ENCODE measurements around the gene PEBP1.

PEBP1 gene

DNA sequence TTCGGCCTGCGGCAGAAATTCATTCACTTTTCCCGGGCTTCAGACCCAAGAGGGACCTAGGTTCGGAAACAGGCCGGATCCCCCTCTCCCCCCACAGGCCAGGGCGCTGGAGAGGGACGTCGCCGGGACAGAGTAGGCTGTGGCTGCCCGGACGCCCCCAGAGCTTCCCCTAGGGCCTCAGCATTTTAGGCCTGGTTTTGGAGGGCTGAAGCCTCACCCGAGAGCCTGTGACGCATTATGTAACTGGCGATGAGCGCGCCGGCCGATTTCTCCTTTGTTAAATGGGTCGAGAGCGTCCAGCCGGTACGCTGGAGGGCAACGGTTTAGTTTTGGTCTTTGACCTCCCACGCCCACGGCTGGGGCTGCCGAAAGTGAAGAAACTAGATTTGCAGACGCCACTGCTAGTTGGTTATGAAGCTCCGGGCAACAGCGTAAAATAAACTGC is 657 bp downstream of the PEBP1 start:
- peak; percentile 52 for DNase-seq (ENCODE audit: low spot score)

DNA sequence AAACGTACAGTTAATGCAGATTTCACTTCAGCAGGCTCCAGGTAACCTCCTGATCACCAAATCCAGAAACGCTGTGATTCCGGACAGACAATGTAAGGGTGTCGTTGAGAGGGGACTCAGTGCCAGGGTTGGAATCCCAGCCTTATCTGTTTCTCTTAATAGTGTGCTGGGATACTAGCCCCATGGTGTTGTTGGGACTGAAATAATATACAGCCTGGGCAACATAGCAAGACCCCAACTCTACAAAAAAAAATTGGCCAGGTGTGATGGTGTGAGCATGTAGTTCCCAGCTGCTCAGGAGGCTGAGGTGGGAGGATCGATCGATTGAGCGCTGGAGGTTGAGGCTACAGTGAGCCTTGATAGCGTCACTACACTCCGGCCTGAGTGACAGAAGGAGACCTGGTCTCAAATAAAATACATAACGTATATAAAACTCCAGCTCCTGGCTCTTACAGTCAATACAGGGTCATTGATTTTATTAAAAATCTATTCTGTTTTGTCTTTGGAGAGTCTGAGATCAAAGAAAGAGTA is 1.3 kb downstream of the PEBP1 start:
- no peak for DNase-seq (ENCODE audit: low spot score)

DNA sequence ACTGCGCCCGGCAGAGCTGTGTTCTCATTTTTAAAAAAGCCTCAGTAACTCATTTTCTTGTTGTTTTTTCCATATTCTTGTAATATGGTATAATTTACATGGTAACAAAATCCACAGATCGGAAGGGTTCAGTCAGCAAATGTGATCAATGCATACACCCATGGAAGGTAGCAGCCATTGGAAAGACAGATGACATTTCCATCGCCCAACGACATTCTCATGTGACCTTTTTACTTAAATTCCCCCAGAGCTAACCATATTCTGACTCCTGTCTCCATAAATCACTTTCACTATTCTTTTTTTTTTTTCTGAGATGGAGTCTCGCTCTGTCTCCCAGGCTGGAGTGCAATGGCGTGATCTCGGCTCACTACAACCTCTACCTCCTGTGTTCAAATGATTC is 4.9 kb downstream of the PEBP1 start:
- no peak for DNase-seq (ENCODE audit: low spot score)

DNA sequence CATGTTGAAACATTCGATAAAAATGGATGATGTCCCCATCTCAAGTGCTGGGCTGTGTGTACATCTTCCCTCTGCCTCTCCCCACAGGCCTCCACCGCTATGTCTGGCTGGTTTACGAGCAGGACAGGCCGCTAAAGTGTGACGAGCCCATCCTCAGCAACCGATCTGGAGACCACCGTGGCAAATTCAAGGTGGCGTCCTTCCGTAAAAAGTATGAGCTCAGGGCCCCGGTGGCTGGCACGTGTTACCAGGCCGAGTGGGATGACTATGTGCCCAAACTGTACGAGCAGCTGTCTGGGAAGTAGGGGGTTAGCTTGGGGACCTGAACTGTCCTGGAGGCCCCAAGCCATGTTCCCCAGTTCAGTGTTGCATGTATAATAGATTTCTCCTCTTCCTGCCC is 8.6 kb downstream of the PEBP1 start:
- DNase-seq (ENCODE audit: low spot score) = no peak

DNA sequence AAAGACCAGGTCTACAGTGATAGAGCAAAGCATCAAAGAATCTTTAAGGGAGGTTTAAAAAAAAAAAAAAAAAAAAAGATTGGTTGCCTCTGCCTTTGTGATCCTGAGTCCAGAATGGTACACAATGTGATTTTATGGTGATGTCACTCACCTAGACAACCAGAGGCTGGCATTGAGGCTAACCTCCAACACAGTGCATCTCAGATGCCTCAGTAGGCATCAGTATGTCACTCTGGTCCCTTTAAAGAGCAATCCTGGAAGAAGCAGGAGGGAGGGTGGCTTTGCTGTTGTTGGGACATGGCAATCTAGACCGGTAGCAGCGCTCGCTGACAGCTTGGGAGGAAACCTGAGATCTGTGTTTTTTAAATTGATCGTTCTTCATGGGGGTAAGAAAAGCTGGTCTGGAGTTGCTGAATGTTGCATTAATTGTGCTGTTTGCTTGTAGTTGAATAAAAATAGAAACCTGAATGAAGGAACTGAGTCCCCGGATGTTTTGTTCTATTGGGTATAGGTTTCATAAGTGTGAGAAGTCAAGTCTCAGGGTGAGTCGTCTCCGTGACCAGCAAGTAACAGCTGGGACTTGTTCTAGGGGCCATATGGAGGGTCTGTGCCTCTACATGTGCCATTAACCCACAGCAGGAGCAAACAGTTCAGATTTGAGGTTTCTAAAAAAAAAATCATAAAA is 9.3 kb downstream of the PEBP1 start:
- no peak for DNase-seq (ENCODE audit: low spot score)

DNA sequence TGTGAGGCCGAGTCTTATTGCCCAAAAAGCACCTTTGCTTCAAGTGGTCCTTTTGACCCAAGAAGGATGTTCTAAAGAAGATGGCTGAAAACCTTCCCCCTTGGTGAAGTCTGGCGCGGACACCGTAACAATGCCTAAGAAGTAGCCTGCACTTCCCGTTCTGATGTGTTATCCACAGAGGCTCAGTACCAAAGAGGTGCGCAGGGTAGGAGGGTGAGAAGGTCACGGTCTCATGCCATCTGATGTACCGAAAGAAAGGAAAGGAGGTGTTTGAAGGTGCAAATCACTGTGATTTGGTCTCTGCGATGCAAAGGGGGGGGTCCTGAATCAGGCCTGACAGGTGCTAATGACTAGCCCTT is 9.9 kb downstream of the PEBP1 start:
- DNase-seq (ENCODE audit: low spot score) = no peak

DNA sequence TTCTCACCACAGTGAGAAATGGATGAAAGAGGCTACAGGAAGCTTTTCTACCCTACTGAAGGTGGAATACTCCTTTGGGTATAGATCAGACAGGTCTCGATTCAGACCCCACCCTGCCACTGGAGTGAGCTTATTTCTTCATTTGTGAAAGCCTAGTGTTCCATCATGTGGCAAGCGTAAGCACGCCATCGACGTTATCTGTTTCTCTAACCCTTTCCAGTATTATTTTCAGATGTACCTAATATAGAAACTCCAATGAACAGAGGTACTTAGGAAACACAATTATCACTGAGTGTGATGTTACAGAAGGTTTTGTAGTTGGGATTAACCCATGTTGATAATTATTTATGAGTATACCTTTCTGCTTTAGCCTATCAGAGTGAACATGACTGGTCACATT is 12.4 kb downstream of the PEBP1 start:
- no peak for DNase-seq (ENCODE audit: low spot score)

DNA sequence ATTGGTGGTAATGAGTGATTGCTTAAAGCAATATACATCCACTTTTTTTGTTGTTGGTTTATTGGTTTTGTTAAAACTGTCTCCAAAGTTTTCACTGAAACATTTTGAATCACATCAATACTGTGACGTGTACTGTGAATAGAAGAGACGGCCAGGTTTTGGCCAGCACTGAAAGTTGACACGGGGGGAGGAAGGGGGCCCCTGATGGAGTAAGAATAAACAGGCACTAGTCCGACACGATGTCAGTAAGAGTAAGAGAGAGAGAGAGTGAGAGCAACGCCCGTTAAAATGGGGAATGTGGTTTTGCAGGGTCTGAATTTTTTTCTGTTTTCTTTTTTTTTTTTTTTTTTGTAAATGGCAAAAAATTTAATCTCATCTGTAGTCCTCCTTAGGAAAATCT is 14.7 kb downstream of the PEBP1 start:
- no peak for DNase-seq (ENCODE audit: low spot score)

DNA sequence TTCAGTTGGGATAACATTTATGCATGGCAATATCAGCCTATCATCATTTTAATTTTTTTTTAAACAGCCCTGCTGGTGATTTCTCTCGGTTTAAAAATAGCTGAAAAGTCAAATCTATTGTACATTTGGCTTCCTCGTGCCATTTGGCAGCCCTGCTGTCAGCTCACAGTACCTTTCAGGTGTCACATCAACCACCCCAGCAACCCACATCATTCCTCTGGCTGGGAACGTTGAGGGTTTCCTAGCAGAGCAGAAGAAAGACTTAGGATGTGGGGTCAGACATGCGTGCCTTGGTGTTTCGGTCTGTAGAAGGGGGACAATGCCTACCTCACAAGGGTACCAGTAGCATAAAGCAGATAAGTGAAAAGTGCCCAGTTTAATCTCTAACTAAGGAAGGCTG is 15.8 kb downstream of the PEBP1 start:
- DNase-seq (ENCODE audit: low spot score) = no peak

DNA sequence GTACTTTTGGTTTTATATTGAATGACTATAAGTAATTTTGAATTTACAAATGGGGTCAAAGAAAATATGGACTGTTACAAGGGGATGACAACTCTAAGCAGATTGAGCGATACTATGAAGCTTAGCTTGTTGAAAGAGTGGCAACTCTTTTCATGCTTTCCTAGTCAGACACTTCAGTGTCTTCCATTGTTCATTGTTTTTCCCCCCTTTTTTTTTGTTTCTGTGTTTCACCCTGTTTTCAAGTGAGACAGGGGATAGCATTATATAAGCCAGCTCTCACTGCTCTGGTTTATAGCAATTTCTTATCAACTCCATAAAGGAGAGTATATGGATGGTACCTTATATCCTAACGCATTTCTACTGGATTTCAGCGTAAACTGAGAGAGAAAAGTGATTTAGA is 24.6 kb downstream of the PEBP1 start:
- no peak for DNase-seq (ENCODE audit: low spot score)

DNA sequence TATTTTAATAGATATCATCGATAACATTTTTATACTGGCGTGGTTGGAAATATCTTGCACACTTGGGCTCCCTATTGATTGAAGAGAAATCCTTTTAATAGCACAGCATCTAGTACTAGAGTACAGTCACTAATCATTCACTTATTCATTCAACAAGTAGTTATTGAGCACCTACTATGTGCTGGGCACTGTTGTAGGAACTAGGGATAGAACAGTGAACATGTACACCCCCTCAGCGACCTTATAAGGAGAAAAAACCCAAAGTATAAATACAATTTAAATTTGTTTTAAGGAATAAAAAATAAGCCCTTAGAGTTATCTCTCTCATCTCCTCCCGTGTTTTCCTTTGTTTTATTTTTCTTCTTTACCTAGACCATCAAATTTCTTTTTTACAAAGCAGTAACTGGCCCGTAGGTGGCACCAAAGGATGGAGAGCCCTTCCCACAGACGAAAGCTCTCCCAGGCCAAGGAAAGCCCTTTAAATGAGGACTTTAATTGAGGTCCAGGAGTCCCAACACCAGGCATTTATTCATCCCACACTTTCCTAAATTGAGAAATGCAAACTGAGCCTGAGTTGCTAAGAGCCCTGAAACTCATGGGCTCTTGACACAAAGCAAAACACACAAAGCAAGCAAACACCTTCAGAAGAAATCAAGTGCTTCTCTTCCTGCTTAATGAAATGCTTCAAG is 29.0 kb downstream of the PEBP1 start:
- peak; percentile 69 for DNase-seq (ENCODE audit: low spot score)

DNA sequence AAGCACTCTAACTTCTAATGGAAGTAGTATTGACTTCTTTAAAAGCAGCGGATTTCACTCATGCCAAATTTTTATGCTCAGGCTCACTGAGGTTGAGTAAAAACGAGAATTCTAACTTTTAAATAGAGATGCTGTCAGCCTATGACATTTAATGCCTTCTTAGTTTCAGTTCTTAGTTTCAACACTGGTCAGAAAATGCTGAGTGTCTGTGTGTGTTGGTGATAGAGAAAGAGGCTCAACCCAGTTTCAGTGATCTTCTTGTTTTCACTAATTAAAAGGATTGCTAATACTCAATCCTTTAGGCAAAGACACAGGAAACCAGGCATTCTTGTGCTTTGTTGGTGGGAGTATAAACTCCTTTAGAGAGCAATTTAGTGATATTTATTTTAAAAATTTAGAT is 31.0 kb downstream of the PEBP1 start:
- DNase-seq (ENCODE audit: low spot score) = no peak

DNA sequence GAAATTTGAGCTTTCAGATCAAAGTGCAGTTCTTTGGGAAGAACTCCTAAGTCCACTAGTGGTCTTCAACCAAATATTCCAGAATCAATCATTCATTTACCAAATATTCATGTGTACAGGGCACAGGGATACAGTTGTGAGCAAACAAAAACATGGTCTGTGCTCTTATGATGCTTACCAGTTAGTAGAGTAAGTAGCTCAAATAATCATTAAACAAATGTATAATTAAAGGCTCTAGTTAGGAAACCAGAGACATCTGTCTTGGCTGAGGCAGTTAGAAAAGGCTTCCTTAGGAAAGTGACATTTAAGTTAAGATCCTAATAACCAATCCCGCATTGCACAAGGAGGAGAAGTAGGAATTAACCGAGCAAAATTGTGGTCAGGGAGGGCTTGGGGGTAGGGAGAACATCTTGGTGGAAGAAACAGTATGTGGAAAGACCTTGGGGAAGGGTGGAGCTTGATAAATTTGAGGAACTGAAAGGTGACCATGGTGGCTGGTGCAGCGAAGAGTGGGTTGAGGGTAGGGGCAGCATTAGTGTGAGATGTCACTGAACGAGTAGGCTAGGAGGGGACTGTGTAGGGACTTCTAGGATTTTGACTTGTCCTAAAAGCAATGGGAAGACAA is 40.0 kb downstream of the PEBP1 start:
- DNase-seq (ENCODE audit: low spot score) = no peak

DNA sequence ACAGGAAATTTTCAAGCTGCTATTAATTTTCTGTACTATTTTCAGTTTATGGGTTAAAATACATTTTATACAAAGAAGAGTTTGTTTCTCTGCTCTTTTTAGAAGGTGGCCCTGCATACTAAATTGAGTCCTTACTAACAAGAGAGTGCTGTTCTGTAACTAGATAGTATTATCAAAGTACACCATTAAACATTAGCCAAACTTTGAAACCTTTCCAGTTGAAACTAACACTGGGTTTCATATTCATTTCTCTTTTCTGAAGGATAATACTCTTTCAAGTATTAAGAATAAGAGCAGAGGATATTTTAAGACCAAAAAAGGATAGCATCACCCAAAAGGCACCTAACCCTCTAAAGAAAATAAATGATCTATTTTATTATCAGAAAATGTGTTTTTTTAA is 47.2 kb downstream of the PEBP1 start:
- no peak for DNase-seq (ENCODE audit: low spot score)

DNA sequence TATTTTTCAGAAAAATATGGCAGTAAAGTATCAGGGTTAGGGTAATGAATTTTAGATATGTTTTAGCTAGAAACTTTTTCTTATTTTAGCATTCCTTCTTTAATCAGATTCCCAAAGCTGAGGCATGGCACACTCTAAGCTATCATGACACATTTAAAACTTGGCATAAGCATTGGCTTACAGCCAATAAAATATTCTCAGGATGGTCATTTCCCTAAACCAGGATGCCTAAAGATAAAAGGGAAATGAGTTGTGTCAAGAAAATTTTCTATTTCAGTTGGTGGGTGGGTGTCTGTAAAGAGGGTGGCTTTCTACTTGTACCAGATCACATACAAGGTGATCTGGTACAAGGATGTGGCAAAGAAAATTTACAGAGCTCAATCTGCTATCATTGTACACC is 47.8 kb downstream of the PEBP1 start:
- DNase-seq (ENCODE audit: low spot score) = no peak

DNA sequence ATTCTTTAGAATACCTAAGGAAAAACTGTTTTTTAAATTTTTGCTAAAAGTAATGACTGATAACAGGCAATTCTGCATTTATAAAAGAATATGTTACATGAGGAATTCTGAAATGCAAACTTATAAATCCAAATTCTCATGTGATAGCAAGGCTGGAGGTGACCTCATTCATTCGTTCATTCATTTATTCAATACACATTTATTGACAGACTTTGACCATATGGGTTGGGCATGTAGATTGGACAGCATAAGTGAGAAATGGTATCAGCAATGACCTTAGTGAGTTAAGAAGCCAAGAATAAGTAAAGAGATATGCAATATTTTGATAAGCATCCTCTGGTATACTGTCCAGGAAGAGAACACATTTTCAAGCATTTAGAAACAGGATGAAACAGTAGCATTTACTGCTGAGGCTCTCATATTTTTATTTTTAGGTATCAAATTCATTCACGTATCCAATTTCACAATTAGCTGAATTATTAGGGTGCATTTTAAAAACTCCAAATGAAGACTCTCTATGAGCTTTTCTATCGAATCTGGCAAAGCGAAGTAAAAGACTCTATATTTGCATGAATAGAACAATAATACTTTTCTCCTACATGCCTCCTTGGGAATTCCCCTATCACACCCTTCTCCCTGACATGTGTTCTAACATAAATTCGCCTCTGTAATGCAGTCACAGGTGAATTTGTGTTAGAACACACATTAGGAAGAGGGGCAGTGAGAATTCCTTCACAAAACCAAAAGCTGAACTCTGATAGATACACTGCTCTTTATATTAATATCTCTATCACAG is 49.9 kb downstream of the PEBP1 start:
- no peak for DNase-seq (ENCODE audit: low spot score)

DNA sequence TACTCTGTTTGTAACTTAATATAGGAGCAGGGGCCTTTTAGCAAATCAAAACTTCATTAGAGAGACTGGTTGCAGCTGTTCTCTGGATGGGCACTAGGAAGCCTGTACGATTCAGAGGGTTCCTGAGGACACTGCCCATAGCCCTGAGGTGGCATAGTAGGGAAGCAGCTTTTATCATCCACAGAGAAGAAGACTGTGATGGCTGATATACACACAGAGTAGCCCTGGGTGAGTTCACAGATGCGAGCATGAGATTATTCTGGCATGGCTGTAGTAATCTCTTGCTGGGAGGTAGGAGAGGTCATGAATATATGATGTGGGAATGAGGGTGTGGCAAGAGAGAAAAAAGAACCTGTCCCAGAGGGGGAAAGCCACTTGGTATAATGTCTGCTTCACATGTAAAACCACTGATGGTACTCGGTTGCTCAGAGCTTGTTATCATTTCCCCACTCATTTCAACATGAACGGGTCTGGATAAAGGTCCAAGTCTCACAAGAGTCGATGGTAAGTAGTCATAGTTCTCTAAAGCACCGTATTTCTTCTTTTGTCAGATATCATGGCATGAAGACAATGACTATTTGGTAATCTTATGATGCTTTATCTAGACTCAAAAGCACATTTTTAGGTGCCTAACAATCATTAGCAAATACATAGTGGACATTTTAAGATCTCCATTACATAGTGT is 52.0 kb downstream of the PEBP1 start:
- no peak for DNase-seq (ENCODE audit: low spot score)

DNA sequence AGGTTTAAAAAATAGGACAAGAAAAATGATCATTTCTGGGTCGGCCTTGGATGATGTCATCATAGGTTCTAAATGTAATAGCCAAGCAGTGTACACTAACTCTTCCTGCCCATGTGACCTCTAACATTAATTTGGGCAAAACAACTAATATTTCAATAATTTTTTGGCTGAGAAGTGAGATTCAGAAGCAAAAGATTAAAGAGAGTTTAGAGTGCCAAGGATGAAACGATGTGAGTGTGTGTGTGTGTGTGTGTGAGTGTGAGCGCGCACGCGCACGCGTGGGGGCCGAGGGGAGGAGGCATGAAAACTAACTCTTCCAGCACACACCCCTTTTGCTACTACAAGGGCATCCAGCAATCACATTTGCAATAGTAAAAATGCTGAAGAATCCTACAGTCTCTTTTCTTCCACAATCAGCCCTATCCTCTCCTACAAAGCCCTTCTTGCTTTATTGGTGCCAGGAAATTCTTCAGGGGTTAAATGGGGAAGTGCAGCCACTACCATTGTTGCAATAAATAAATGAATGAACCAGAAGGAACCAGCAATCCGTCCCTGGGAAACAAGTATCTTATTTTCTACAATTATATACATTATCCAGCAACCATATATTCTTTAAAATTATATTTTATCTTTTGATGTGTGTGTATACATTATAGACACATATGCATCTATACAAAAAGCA is 52.9 kb downstream of the PEBP1 start:
- DNase-seq (ENCODE audit: low spot score) = no peak

DNA sequence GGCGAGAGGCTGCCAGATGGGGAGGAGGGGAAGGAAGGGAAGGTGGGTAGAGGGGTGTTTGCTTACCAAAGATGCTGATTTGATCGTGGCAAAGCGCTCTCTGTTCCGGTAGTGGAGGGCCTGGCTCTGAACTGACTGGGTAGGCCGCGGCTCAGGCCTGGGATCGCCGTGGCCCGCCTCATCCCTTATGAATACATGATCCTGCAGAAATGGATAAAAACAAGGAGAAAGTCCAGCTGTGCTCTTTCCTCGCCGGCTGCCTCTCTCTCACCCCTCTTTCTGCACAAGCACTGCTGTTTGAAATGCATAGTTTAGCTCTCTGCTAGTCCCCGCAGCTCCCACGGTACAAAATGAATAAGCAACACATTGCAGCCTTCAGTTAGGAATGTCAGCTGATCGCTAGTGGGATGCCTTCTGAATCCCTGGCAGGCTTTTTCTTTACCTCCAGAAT is 53.8 kb downstream of the PEBP1 start:
- peak; percentile 29 for DNase-seq (ENCODE audit: low spot score)

DNA sequence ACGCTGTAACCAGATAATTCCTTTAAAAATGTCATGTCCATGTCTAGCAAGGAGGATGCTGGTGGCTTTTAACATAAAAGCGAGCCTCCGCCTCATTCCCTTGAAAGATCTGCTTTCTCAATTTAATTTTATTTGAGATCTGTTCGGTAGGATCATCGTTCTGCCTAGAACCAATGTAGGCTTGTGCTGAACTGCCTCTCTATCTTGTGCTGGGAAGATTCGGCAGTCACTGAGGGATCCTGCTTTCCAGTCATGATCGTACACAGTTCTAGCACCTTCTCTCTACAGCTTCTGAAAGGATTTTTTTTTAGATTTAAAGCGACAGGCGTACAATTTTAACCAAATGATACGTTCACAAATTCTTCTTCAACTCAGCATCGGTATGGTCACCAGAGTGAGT is 54.3 kb downstream of the PEBP1 start:
- no peak for DNase-seq (ENCODE audit: low spot score)

DNA sequence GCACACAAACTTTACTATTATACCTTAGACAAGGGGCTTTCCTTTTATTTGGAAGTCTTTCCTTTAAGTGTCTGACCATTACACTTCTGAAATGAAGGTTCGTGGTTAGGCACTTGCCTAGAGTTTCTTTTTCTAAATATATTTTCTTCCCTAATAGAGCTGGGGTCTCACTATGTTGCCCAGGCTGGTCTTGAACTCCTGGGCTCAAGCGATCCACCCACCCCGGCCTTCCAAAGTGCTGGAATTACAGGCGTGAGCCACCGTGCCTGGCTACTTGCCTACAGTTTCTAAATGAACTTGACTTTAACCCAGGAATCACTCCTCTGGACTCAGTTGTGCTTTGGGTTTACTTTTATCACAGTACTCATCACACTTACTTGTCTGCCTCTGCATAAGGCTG is 57.6 kb downstream of the PEBP1 start:
- DNase-seq (ENCODE audit: low spot score) = no peak

Data from iPS-NIHi11 (cell line).